WTC11 (cell line): ENCODE results near the gene ZNF223. TPM values are rescaled to one million over a fixed set of nuclear protein-coding genes. Genes with fewer than 3 reads are reported as not detected.
A peak's percentile ranks its signal among the peaks of the same experiment; 100 is the strongest.

ENCODE experiments used
- ATAC-seq: fragments of 200-7000 bp; cut with Tn5 transposase; 2 replicates; pipeline ENCODE4 v1.10.0; 2021; ENCODE audit warnings: mild to moderate bottlenecking, moderate library complexity
- Bru-seq: library from RNA; stranded (reverse); fragments of 400-500 nt; gene quantifications from one replicate; lab custom pipeline; 2021; lab: Mats Ljungman, UMichigan
- CTCF ChIA-PET: fragments of 300-600 bp; sonication (Branson Sonifier 250); formaldehyde crosslinking; loops from one replicate; lab custom pipeline; 2021; ENCODE audit warnings: antibody characterized with exemption; lab: Charles Lee
- POLR2A ChIA-PET: fragments of 350-600 bp; sonication (Branson Sonifier 250); formaldehyde crosslinking; loops from one replicate; lab custom pipeline; 2021; ENCODE audit warnings: antibody characterized with exemption; lab: Charles Lee
- DNase-seq: peaks from one replicate; pipeline ENCODE4 v3.0.0; 2021; ENCODE audit warnings: low spot score
- H3K27ac Mint-ChIP-seq: 2 replicates; pipeline ENCODE4 v1.8.0; 2021; ENCODE audit warnings: mixed read lengths
- H3K27me3 Mint-ChIP-seq: 2 replicates; pipeline ENCODE4 v1.8.0; 2021; ENCODE audit warnings: low read depth, mild to moderate bottlenecking, moderate library complexity, mixed read lengths
- H3K36me3 Mint-ChIP-seq: 2 replicates; pipeline ENCODE4 v1.8.0; 2021; ENCODE audit warnings: mixed read lengths
- H3K4me1 Mint-ChIP-seq: 2 replicates; pipeline ENCODE4 v1.8.0; 2022; ENCODE audit warnings: mixed read lengths
- H3K4me3 Mint-ChIP-seq: 2 replicates; pipeline ENCODE4 v1.8.0; 2021; ENCODE audit warnings: mild to moderate bottlenecking, moderate library complexity, mixed read lengths
- H3K9me3 Mint-ChIP-seq: 2 replicates; pipeline ENCODE4 v1.8.0; 2021; ENCODE audit warnings: mixed read lengths
- CBFB ChIP-seq: sonication (generic); formaldehyde crosslinking; IDR thresholded peaks from 2 replicates; pipeline ENCODE4 v1.8.1; 2022; ENCODE audit warnings: mild to moderate bottlenecking, low read depth, missing genetic modification reagents
- CREM ChIP-seq: sonication (generic); formaldehyde crosslinking; IDR thresholded peaks from 2 replicates; pipeline ENCODE4 v1.8.1; 2022; ENCODE audit warnings: mild to moderate bottlenecking, missing genetic modification reagents, moderate library complexity
- ETV6 ChIP-seq: sonication (generic); formaldehyde crosslinking; IDR thresholded peaks from 2 replicates; pipeline ENCODE4 v1.8.1; 2022; ENCODE audit warnings: mild to moderate bottlenecking, missing genetic modification reagents
- FOXP4 ChIP-seq: sonication (generic); formaldehyde crosslinking; IDR thresholded peaks from 2 replicates; pipeline ENCODE4 v1.8.0; 2022; ENCODE audit warnings: mild to moderate bottlenecking, missing genetic modification reagents
- GABPB1 ChIP-seq: sonication (generic); formaldehyde crosslinking; IDR thresholded peaks from 2 replicates; pipeline ENCODE4 v1.8.1; 2023; ENCODE audit warnings: mild to moderate bottlenecking, missing genetic modification reagents
- HMGA2 ChIP-seq: fragments of 250-450 bp; sonication (Bioruptor Pico); IDR thresholded peaks from 2 replicates; pipeline ENCODE4 v1.4.0; 2021; ENCODE audit warnings: mild to moderate bottlenecking, moderate library complexity
- MYBL2 ChIP-seq: sonication (generic); formaldehyde crosslinking; IDR thresholded peaks from 2 replicates; pipeline ENCODE4 v1.8.1; 2023; ENCODE audit warnings: mild to moderate bottlenecking, moderate library complexity, missing genetic modification reagents
- OVOL2 ChIP-seq: fragments of 250-450 bp; sonication (Bioruptor Pico); IDR thresholded peaks from 2 replicates; pipeline ENCODE4 v1.9.0; 2021; ENCODE audit warnings: mild to moderate bottlenecking, borderline replicate concordance
- SOX15 ChIP-seq: fragments of 250-450 bp; sonication (Bioruptor Pico); IDR thresholded peaks from 2 replicates; pipeline ENCODE4 v1.9.0; 2021; ENCODE audit warnings: mild to moderate bottlenecking
- SP1 ChIP-seq: sonication (generic); formaldehyde crosslinking; conservative IDR thresholded peaks from 2 replicates; pipeline ENCODE4 v1.8.1; 2022; ENCODE audit warnings: missing genetic modification reagents
- TCF7 ChIP-seq: sonication (generic); formaldehyde crosslinking; IDR thresholded peaks from 2 replicates; pipeline ENCODE4 v1.8.0; 2022; ENCODE audit warnings: mild to moderate bottlenecking, low read depth, missing genetic modification reagents, moderate library complexity
- TEAD4 ChIP-seq: sonication (generic); formaldehyde crosslinking; IDR thresholded peaks from 2 replicates; pipeline ENCODE4 v1.8.0; 2022; ENCODE audit warnings: mild to moderate bottlenecking, missing genetic modification reagents
- ZNF317 ChIP-seq: sonication (generic); formaldehyde crosslinking; IDR thresholded peaks from 2 replicates; pipeline ENCODE4 v1.8.1; 2023; ENCODE audit warnings: low read depth, mild to moderate bottlenecking, moderate library complexity, missing genetic modification reagents, borderline replicate concordance
- long read RNA-seq, 3 experiments: library from RNA in 1 of 3; library from capped mRNA in 1 of 3; library from polyadenylated mRNA in 1 of 3; unstranded in 2 of 3; stranded (forward) in 1 of 3; transcript quantifications; one replicate each; pipeline ENCODE4 v2.0.0, GENCODE V29; 2021
- total RNA-seq: library from RNA; stranded (reverse); gene quantifications from 3 replicates; pipeline ENCODE4 v1.2.3, GENCODE V29; 2021
- TF ChIP-seq, protein P1 (sequence below): sonication (generic); formaldehyde crosslinking; IDR thresholded peaks from 2 replicates; pipeline ENCODE4 v1.8.1; 2023; ENCODE audit warnings: mild to moderate bottlenecking, missing genetic modification reagents, moderate library complexity
- TF ChIP-seq, protein P2 (sequence below): fragments of 200-600 bp; IDR thresholded peaks from 2 replicates; pipeline ENCODE4 v1.8.0; 2022; ENCODE audit warnings: antibody characterized with exemption

The ZNF223 gene
- total RNA-seq, result 5.0 to 7.2 TPM (median 5.7 TPM) in 3 replicates
- percentile 74 among the genes with signal in this experiment for Bru-seq, nascent RNA
- long read RNA-seq, experiment 1, transcript ZNF223-201 (5 exons, 2,418 nt), result major isoform, 9 of 15 reads
- long read RNA-seq, experiment 1, partial matches to known transcripts, result 1 of 15 reads
- long read RNA-seq, experiment 1, other reads (novel, unspliced or antisense), result 3 of 15 reads
- long read RNA-seq, experiment 2, partial matches to known transcripts, result 0 of 1 reads
- long read RNA-seq, experiment 2, other reads (novel, unspliced or antisense), result 0 of 1 reads
- long read RNA-seq, experiment 3, transcript ZNF223-201 (5 exons, 2,418 nt), result major isoform, 16 of 20 reads
- long read RNA-seq, experiment 3, partial matches to known transcripts, result 0 of 20 reads
- long read RNA-seq, experiment 3, other reads (novel, unspliced or antisense), result 1 of 20 reads

- ChIA-PET CTCF (no interaction called here), POLR2A (no interaction called here)
- DNase-seq (peak; percentile 95), ATAC-seq (peak; percentile 100)
- Mint-ChIP-seq H3K9me3 (peaks cover 37% of the 10 kb centered on the region), H3K27me3 (peaks cover 20% of the 10 kb centered on the region), H3K27ac (peak within 1 kb of the TSS; percentile 63; the same call in 1 of the 2 replicates), H3K4me3 (peak within 1 kb of the TSS; percentile 95), H3K4me1 (peaks cover 4% of the 10 kb centered on the region; the same call in 1 of the 2 replicates), H3K36me3 (peaks cover 14% of the 10 kb centered on the region)
- TF ChIP-seq OVOL2 (no peak), TEAD4 (CRISPR knock-in tag) (no peak), GABPB1 (CRISPR knock-in tag) (peak; percentile 55; the same call in 1 of the 2 replicates), CREM (CRISPR knock-in tag) (peak; percentile 42; the same call in 1 of the 2 replicates), SP1 (CRISPR knock-in tag) (peak; percentile 61), MYBL2 (CRISPR knock-in tag) (no peak), HMGA2 (CRISPR knock-in tag) (no peak)
- TF ChIP-seq, protein P1, sequence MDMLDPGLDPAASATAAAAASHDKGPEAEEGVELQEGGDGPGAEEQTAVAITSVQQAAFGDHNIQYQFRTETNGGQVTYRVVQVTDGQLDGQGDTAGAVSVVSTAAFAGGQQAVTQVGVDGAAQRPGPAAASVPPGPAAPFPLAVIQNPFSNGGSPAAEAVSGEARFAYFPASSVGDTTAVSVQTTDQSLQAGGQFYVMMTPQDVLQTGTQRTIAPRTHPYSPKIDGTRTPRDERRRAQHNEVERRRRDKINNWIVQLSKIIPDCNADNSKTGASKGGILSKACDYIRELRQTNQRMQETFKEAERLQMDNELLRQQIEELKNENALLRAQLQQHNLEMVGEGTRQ, result 0 out of 2 replicates have a peak, but pooled peaks have one; percentile 24
Observed at GRCh38 chr19:44051650-44052402, at the start of gene ZNF223. ZNF223 (plus strand) TSS chr19:44052036; CDS start chr19:44055177, 3,141 bp downstream.

GRCh38 chr19:44002212-44002565 lies 49.6 kb upstream of the ZNF223 start:
- CTCF ChIA-PET, result interaction anchor here (1.3 kb wide), 1 partner anchor 51 kb away, joined by 4 read pairs; the partner anchor contains the start of gene ZNF221
- Mint-ChIP-seq H3K27me3 (peaks cover 5% of the 10 kb centered on the region; the same call in 1 of the 2 replicates), H3K4me1 (peaks cover 12% of the 10 kb centered on the region), H3K9me3 (peaks cover 37% of the 10 kb centered on the region), H3K27ac (peak overlapping the region; percentile 58), H3K4me3 (peak overlapping the region; percentile 98), H3K36me3 (peaks cover 22% of the 10 kb centered on the region)
- POLR2A ChIA-PET, result no interaction called here
- ATAC-seq (no peak), DNase-seq (no peak)
- TF ChIP-seq CBFB (CRISPR knock-in tag) (no peak), FOXP4 (CRISPR knock-in tag) (no peak), TCF7 (no peak), ZNF317 (CRISPR knock-in tag) (no peak), ETV6 (CRISPR knock-in tag) (no peak), SOX15 (CRISPR knock-in tag) (no peak)
- TF ChIP-seq, protein P2, sequence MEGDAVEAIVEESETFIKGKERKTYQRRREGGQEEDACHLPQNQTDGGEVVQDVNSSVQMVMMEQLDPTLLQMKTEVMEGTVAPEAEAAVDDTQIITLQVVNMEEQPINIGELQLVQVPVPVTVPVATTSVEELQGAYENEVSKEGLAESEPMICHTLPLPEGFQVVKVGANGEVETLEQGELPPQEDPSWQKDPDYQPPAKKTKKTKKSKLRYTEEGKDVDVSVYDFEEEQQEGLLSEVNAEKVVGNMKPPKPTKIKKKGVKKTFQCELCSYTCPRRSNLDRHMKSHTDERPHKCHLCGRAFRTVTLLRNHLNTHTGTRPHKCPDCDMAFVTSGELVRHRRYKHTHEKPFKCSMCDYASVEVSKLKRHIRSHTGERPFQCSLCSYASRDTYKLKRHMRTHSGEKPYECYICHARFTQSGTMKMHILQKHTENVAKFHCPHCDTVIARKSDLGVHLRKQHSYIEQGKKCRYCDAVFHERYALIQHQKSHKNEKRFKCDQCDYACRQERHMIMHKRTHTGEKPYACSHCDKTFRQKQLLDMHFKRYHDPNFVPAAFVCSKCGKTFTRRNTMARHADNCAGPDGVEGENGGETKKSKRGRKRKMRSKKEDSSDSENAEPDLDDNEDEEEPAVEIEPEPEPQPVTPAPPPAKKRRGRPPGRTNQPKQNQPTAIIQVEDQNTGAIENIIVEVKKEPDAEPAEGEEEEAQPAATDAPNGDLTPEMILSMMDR, result no peak
